NCI-H2171 treated with DMSO at 0.1 percent for 48 hours (cell line): ENCODE results near the gene HOXD12.

Experiments
- DNase-seq: peaks from one replicate; lab custom pipeline; 2025; lab: John Stamatoyannopoulos, UW

The HOXD12 gene

GRCh38 chr2:176092270-176093144 lies 7.1 kb upstream of the HOXD12 start, which contains the start of gene HOXD13:
TSS of gene HOXD13 (plus strand) at chr2:176092721. CDS start at chr2:176092891, 170 bp downstream.
- DNase-seq, result peak; percentile 39

GRCh38 chr2:176093145-176093897 lies 6.3 kb upstream of the HOXD12 start:
- peak; percentile 55 for DNase-seq

GRCh38 chr2:176093898-176094249 lies 5.7 kb upstream of the HOXD12 start:
- DNase-seq, result no peak

- no peak for DNase-seq
Measured at GRCh38 chr2:176094349-176094748, 5.2 kb upstream of the HOXD12 start.

- DNase-seq, result no peak
Measured at GRCh38 chr2:176095421-176095820, 4.2 kb upstream of the HOXD12 start.

- DNase-seq, result no peak
Measured at GRCh38 chr2:176096243-176096985, 3.2 kb upstream of the HOXD12 start.

- DNase-seq, result peak; percentile 85
Measured at GRCh38 chr2:176096986-176097819, 2.4 kb upstream of the HOXD12 start.

- no peak for DNase-seq
Measured at GRCh38 chr2:176097820-176098365, 1.7 kb upstream of the HOXD12 start.

- no peak for DNase-seq
Measured at GRCh38 chr2:176098366-176099158, 1.0 kb upstream of the HOXD12 start.

- no peak for DNase-seq
Measured at GRCh38 chr2:176099159-176099727, 352 bp upstream of the HOXD12 start.

- DNase-seq, result no peak
Measured at GRCh38 chr2:176100547-176101140, 1.0 kb downstream of the HOXD12 start.

GRCh38 chr2:176101216-176101830 lies 1.7 kb downstream of the HOXD12 start:
- DNase-seq, result no peak

- no peak for DNase-seq
Measured at GRCh38 chr2:176101842-176102241, 2.2 kb downstream of the HOXD12 start.

- no peak for DNase-seq
Measured at GRCh38 chr2:176102309-176102866, 2.8 kb downstream of the HOXD12 start.

GRCh38 chr2:176103194-176103593 lies 3.6 kb downstream of the HOXD12 start:
- no peak for DNase-seq

GRCh38 chr2:176103742-176104315 lies 4.2 kb downstream of the HOXD12 start:
- no peak for DNase-seq

GRCh38 chr2:176104316-176105077 lies 4.9 kb downstream of the HOXD12 start:
- DNase-seq, result no peak
